ENCODE data around the gene NEURL1. TPM values are rescaled to one million over a fixed set of nuclear protein-coding genes. Genes with fewer than 3 reads are reported as not detected.
"Not testable (repeated sequence)": the region's sequence is repeated elsewhere in the genome, so short reads cannot be mapped to it uniquely, and the experiment has no call there.

NEURL1 gene
- total RNA-seq, 1 donor = not detected

- Histone ChIP-seq H3K27me3 (ENCODE audit: insufficient read depth, low read length) (no peaks in the 10 kb centered on the region), H3K4me1 (ENCODE audit: insufficient read depth, low read length) (peaks cover 10% of the 10 kb centered on the region), H2AFZ (ENCODE audit: low read length) (no peak overlapping the region), H3K4me3 (ENCODE audit: insufficient read depth, low read length) (no peak overlapping the region), H3K4me2 (ENCODE audit: insufficient read depth, low read length) (no peak overlapping the region), H4K20me1 (ENCODE audit: insufficient read depth, low read length) (peaks cover 8% of the 10 kb centered on the region), H3K27ac (ENCODE audit: low read depth, low read length) (no peak overlapping the region), H3K9me3 (ENCODE audit: low read depth, low read length) (no peaks in the 10 kb centered on the region), H3K36me3 (ENCODE audit: insufficient read depth, low read length) (peaks cover 45% of the 10 kb centered on the region), H3K79me2 (ENCODE audit: insufficient read depth, low read length) (no peaks in the 10 kb centered on the region)
- DNase-seq (ENCODE audit: insufficient read length, low spot score, missing footprints) = no peak
- no peak for TF ChIP-seq CTCF (IDR thresholded peaks at IDR 0.05; ENCODE audit: extremely low read depth, low read depth, low read length)
Measured at GRCh38 chr10:103602028-103602851, 108.7 kb downstream of the NEURL1 start.

GRCh38 chr10:103602852-103603155 lies 109.3 kb downstream of the NEURL1 start:
- Histone ChIP-seq H3K4me3 (ENCODE audit: insufficient read depth, low read length) (no peak overlapping the region), H3K27ac (ENCODE audit: low read depth, low read length) (no peak overlapping the region), H2AFZ (ENCODE audit: low read length) (no peak overlapping the region), H3K36me3 (ENCODE audit: insufficient read depth, low read length) (peaks cover 45% of the 10 kb centered on the region), H4K20me1 (ENCODE audit: insufficient read depth, low read length) (peaks cover 8% of the 10 kb centered on the region), H3K4me2 (ENCODE audit: insufficient read depth, low read length) (no peak overlapping the region), H3K4me1 (ENCODE audit: insufficient read depth, low read length) (peaks cover 10% of the 10 kb centered on the region), H3K27me3 (ENCODE audit: insufficient read depth, low read length) (no peaks in the 10 kb centered on the region), H3K9me3 (ENCODE audit: low read depth, low read length) (no peaks in the 10 kb centered on the region), H3K79me2 (ENCODE audit: insufficient read depth, low read length) (no peaks in the 10 kb centered on the region)
- DNase-seq (ENCODE audit: insufficient read length, low spot score, missing footprints) = no peak
- no peak for TF ChIP-seq CTCF (IDR thresholded peaks at IDR 0.05; ENCODE audit: extremely low read depth, low read depth, low read length)

- TF ChIP-seq CTCF (IDR thresholded peaks at IDR 0.05; ENCODE audit: extremely low read depth, low read depth, low read length) = no peak
- no peak overlapping the region for H3K4me2 ChIP-seq (ENCODE audit: insufficient read depth, low read length)
- H3K27me3 ChIP-seq (ENCODE audit: insufficient read depth, low read length) = no peaks in the 10 kb centered on the region
- peaks cover 45% of the 10 kb centered on the region for H3K36me3 ChIP-seq (ENCODE audit: insufficient read depth, low read length)
- no peaks in the 10 kb centered on the region for H3K79me2 ChIP-seq (ENCODE audit: insufficient read depth, low read length)
- no peaks in the 10 kb centered on the region for H3K9me3 ChIP-seq (ENCODE audit: low read depth, low read length)
- H3K4me3 ChIP-seq (ENCODE audit: insufficient read depth, low read length) = no peak overlapping the region
- H3K4me1 ChIP-seq (ENCODE audit: insufficient read depth, low read length) = peaks cover 10% of the 10 kb centered on the region
- no peak overlapping the region for H3K27ac ChIP-seq (ENCODE audit: low read depth, low read length)
- H4K20me1 ChIP-seq (ENCODE audit: insufficient read depth, low read length) = peaks cover 4% of the 10 kb centered on the region
- no peak for DNase-seq (ENCODE audit: insufficient read length, low spot score, missing footprints)
- H2AFZ ChIP-seq (ENCODE audit: low read length) = no peak overlapping the region
Measured at GRCh38 chr10:103603382-103603781, 109.9 kb downstream of the NEURL1 start.

GRCh38 chr10:103605359-103606096 lies 112.0 kb downstream of the NEURL1 start:
- H3K36me3 ChIP-seq (ENCODE audit: insufficient read depth, low read length) = peaks cover 65% of the 10 kb centered on the region
- no peak overlapping the region for H3K4me3 ChIP-seq (ENCODE audit: insufficient read depth, low read length)
- H2AFZ ChIP-seq (ENCODE audit: low read length) = no peak overlapping the region
- peaks cover 3% of the 10 kb centered on the region for H4K20me1 ChIP-seq (ENCODE audit: insufficient read depth, low read length)
- no peaks in the 10 kb centered on the region for H3K79me2 ChIP-seq (ENCODE audit: insufficient read depth, low read length)
- no peaks in the 10 kb centered on the region for H3K27me3 ChIP-seq (ENCODE audit: insufficient read depth, low read length)
- no peak overlapping the region for H3K4me2 ChIP-seq (ENCODE audit: insufficient read depth, low read length)
- peak; percentile 94 for TF ChIP-seq CTCF (IDR thresholded peaks at IDR 0.05; ENCODE audit: extremely low read depth, low read depth, low read length)
- H3K4me1 ChIP-seq (ENCODE audit: insufficient read depth, low read length) = peaks cover 6% of the 10 kb centered on the region
- DNase-seq (ENCODE audit: insufficient read length, low spot score, missing footprints) = peak; percentile 98
- H3K9me3 ChIP-seq (ENCODE audit: low read depth, low read length) = no peaks in the 10 kb centered on the region
- peak overlapping the region; percentile 36 for H3K27ac ChIP-seq (ENCODE audit: low read depth, low read length)

GRCh38 chr10:103606097-103606438 lies 112.6 kb downstream of the NEURL1 start:
- not testable (repeated sequence) for H3K79me2 ChIP-seq (ENCODE audit: insufficient read depth, low read length); H3K4me3 ChIP-seq (ENCODE audit: insufficient read depth, low read length); DNase-seq (ENCODE audit: insufficient read length, low spot score, missing footprints); H3K4me2 ChIP-seq (ENCODE audit: insufficient read depth, low read length); H3K4me1 ChIP-seq (ENCODE audit: insufficient read depth, low read length); H2AFZ ChIP-seq (ENCODE audit: low read length); H4K20me1 ChIP-seq (ENCODE audit: insufficient read depth, low read length); H3K9me3 ChIP-seq (ENCODE audit: low read depth, low read length); H3K27me3 ChIP-seq (ENCODE audit: insufficient read depth, low read length)
- Histone ChIP-seq H3K27ac (ENCODE audit: low read depth, low read length) (peak overlapping the region; percentile 36), H3K36me3 (ENCODE audit: insufficient read depth, low read length) (peaks cover 69% of the 10 kb centered on the region)

GRCh38 chr10:103607051-103607450 lies 113.5 kb downstream of the NEURL1 start:
- H3K79me2 ChIP-seq (ENCODE audit: insufficient read depth, low read length); H4K20me1 ChIP-seq (ENCODE audit: insufficient read depth, low read length); H3K27me3 ChIP-seq (ENCODE audit: insufficient read depth, low read length); H3K4me2 ChIP-seq (ENCODE audit: insufficient read depth, low read length); DNase-seq (ENCODE audit: insufficient read length, low spot score, missing footprints); H3K27ac ChIP-seq (ENCODE audit: low read depth, low read length); H3K4me3 ChIP-seq (ENCODE audit: insufficient read depth, low read length); H3K4me1 ChIP-seq (ENCODE audit: insufficient read depth, low read length); H2AFZ ChIP-seq (ENCODE audit: low read length); H3K9me3 ChIP-seq (ENCODE audit: low read depth, low read length): not testable (repeated sequence)
- H3K36me3 ChIP-seq (ENCODE audit: insufficient read depth, low read length) = peaks cover 70% of the 10 kb centered on the region

All from osteoblast (primary cell).